ENCODE results near the gene MYD88. TPM values are rescaled to one million over a fixed set of nuclear protein-coding genes. Genes with fewer than 3 reads are reported as not detected.
"Not testable (repeated sequence)": the region's sequence is repeated elsewhere in the genome, so short reads cannot be mapped to it uniquely, and the experiment has no call there.

The MYD88 gene
- total and polyA plus RNA-seq, 2 experiments from 2014 or later = 12.7 to 51.4 TPM

DNA sequence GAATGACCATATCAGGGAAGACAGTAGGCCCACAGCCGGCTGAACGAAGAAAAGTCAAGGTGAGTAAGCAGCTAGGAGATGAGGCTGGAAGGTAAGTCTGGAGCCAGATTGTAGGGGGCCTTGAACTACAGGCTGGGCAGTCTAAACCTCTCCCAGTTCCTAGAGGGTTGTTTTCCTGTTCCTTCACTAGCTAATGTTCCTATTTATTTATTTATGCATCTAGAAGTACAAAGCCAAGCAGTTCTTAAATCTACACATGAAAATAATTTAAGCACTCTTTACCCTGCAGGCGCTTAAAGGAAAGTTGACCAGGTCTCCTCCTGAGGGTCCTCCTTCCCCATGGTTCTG, 5.3 kb upstream of the MYD88 start:
- Histone ChIP-seq H3K27me3 (no peaks in the 10 kb centered on the region), H3K36me3 (replicated peaks; ENCODE audit: insufficient read depth, low read depth) (no peaks in the 10 kb centered on the region), H4K20me1 (ENCODE audit: insufficient read depth, poor library complexity, severe bottlenecking) (peaks cover 4% of the 10 kb centered on the region), H3K4me3 (no peak overlapping the region), H3K9me2 (replicated peaks; ENCODE audit: insufficient read depth) (no peaks in the 10 kb centered on the region), H3K79me2 (peaks cover 58% of the 10 kb centered on the region), H3K4me2 (peak overlapping the region; percentile 61), H3K27ac (peak overlapping the region; percentile 96), H3K9me3 (ENCODE audit: low read depth) (no peaks in the 10 kb centered on the region), H2AFZ (no peak overlapping the region), H3K4me1 (ENCODE audit: insufficient read depth) (peaks cover 55% of the 10 kb centered on the region)
- 69% methylated on average over 3 of the region's 3 CpGs for WGBS (ENCODE audit: low lambda C conversion rate, missing lambda C conversion rate)
- TF ChIP-seq EZH2 (IDR thresholded peaks at IDR 0.05; ENCODE audit: borderline replicate concordance) = no peak
- no peak for TF ChIP-seq EZH2phosphoT487 (IDR thresholded peaks at IDR 0.05; ENCODE audit: low read depth, severe bottlenecking, unreplicated experiment)
- TF ChIP-seq, protein P1, sequence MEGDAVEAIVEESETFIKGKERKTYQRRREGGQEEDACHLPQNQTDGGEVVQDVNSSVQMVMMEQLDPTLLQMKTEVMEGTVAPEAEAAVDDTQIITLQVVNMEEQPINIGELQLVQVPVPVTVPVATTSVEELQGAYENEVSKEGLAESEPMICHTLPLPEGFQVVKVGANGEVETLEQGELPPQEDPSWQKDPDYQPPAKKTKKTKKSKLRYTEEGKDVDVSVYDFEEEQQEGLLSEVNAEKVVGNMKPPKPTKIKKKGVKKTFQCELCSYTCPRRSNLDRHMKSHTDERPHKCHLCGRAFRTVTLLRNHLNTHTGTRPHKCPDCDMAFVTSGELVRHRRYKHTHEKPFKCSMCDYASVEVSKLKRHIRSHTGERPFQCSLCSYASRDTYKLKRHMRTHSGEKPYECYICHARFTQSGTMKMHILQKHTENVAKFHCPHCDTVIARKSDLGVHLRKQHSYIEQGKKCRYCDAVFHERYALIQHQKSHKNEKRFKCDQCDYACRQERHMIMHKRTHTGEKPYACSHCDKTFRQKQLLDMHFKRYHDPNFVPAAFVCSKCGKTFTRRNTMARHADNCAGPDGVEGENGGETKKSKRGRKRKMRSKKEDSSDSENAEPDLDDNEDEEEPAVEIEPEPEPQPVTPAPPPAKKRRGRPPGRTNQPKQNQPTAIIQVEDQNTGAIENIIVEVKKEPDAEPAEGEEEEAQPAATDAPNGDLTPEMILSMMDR (IDR thresholded peaks at IDR 0.05; ENCODE audit: poor library complexity) = no peak
- peak; percentile 26 for DNase-seq (ENCODE audit: low spot score)

DNA sequence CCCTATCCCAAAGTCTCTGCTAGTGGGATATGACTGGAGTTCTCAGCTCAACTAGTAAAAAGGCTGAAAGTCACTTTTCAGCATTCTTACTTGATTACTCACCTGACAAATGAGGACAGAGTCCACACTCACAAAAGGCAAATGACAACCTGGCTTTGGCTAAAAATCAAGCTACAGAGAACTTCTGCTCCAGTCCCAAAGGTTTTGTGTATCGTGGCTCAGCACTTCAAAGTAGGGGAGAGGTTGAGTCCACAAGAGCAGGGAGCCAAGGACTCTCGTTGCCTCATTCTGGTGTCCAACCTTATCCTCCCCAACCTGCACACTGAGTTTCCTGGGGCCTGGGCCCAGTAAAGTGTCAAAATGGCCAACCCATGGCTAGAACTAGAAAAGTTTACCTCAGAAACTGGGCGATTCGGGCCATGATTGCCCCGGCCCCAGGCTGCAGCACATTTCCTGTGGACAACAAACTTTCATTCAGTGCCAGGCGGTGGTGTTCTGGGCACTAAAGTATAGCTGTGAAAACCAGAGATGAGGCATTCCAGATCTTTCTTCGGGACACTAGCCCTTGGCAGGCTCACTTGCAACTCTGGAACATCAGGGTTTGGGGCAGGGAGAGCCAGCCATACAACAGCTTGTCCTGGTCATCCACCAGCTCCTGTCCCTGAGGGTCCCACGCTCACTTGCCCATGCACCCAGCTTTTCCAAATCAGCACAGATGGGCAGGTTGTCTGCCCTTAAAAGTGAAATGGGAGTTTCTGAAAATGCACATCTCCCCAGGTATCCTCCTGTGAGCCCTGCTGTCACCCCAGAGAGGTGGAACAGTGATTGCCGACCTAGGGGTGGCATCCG, 4.7 kb upstream of the MYD88 start:
- H3K9me2 ChIP-seq (replicated peaks; ENCODE audit: insufficient read depth) = no peaks in the 10 kb centered on the region
- H4K20me1 ChIP-seq (ENCODE audit: insufficient read depth, poor library complexity, severe bottlenecking) = peaks cover 4% of the 10 kb centered on the region
- peaks cover 55% of the 10 kb centered on the region for H3K4me1 ChIP-seq (ENCODE audit: insufficient read depth)
- no peaks in the 10 kb centered on the region for H3K27me3 ChIP-seq
- H3K4me3 ChIP-seq = no peak overlapping the region
- DNase-seq (ENCODE audit: low spot score) = peak; percentile 74
- H3K9me3 ChIP-seq (ENCODE audit: low read depth) = no peaks in the 10 kb centered on the region
- TF ChIP-seq, protein P1 (IDR thresholded peaks at IDR 0.05; ENCODE audit: poor library complexity) = no peak
- no peak for TF ChIP-seq EZH2 (IDR thresholded peaks at IDR 0.05; ENCODE audit: borderline replicate concordance)
- TF ChIP-seq EZH2phosphoT487 (IDR thresholded peaks at IDR 0.05; ENCODE audit: low read depth, severe bottlenecking, unreplicated experiment) = no peak
- H2AFZ ChIP-seq = no peak overlapping the region
- 69% methylated on average over 10 of the region's 10 CpGs for WGBS (ENCODE audit: low lambda C conversion rate, missing lambda C conversion rate)
- no peaks in the 10 kb centered on the region for H3K36me3 ChIP-seq (replicated peaks; ENCODE audit: insufficient read depth, low read depth)
- peak overlapping the region; percentile 88 for H3K4me2 ChIP-seq
- H3K79me2 ChIP-seq = peaks cover 58% of the 10 kb centered on the region
- peak overlapping the region; percentile 96 for H3K27ac ChIP-seq

DNA sequence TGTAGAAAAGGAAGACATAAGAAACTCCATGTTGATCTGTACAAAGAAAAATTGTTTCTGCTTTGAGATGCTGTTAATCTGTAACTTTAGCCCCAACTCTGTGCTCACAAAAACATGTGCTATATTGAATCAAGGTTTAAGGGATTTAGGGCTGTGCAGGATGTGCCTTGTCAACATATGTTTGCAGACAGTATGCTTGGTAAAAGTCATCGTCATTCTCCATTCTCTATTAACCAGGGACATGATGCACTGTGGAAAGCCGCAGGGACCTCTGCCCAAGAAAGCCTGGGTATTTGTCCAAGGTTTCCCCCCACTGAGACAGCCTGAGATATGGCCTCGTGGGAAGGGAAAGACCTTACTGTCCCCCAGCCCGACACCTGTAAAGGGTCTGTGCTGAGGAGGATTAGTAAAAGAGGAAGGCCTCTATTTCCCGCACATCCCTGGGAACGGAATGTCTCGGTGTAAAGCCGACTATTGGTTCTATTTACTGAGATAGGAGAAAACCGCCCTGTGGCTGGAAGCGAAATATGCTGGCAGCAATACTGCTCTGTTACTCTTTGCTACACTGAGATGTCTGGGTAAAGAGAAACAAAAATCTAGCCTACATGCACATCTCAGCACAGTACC, 3.8 kb upstream of the MYD88 start:
- H3K4me2 ChIP-seq = peak overlapping the region; percentile 88
- not testable (repeated sequence) for H3K9me2 ChIP-seq (replicated peaks; ENCODE audit: insufficient read depth); DNase-seq (ENCODE audit: low spot score); H3K4me3 ChIP-seq; H3K9me3 ChIP-seq (ENCODE audit: low read depth); H2AFZ ChIP-seq; H3K36me3 ChIP-seq (replicated peaks; ENCODE audit: insufficient read depth, low read depth); H3K27me3 ChIP-seq; H4K20me1 ChIP-seq (ENCODE audit: insufficient read depth, poor library complexity, severe bottlenecking)
- H3K79me2 ChIP-seq = peaks cover 58% of the 10 kb centered on the region
- peak overlapping the region; percentile 96 for H3K27ac ChIP-seq
- H3K4me1 ChIP-seq (ENCODE audit: insufficient read depth) = peaks cover 56% of the 10 kb centered on the region
- 63% methylated on average over 10 of the region's 10 CpGs for WGBS (ENCODE audit: low lambda C conversion rate, missing lambda C conversion rate)

DNA sequence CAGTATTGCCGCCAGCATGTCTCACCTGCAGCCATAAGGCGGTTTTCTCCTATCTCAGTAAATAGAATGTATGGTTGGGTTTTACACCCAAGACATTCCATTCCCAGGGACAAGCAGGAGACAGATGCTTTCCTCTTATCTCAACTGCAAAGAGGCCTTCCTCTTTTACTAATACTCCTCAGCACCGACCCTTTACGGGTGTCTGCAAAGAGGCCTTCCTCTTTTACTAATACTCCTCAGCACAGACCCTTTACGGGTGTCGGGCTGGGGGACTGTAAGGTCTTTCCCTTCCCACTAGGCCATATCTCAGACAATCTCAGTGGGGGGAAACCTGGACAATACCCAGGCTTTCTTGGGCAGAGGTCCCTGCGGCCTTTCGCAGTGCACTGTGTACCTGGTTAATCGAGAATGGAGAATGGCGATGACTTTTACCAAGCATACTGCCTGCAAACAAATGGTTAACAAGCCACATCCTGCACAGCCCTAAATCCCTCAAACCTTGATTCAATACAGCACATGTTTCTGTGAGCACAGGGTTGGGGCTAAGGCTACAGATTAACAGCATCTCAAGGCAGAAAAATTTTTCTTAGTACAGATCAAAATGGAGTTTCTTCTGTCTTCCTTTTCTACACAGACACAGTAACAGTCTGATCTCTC, 2.7 kb upstream of the MYD88 start:
- Histone ChIP-seq H3K4me2 (peak overlapping the region; percentile 88), H3K27ac (peak overlapping the region; percentile 96), H3K79me2 (peaks cover 67% of the 10 kb centered on the region), H3K4me1 (ENCODE audit: insufficient read depth) (peaks cover 58% of the 10 kb centered on the region), H3K4me3 (peak overlapping the region; percentile 56)
- H3K36me3 ChIP-seq (replicated peaks; ENCODE audit: insufficient read depth, low read depth); H2AFZ ChIP-seq; H3K9me3 ChIP-seq (ENCODE audit: low read depth); DNase-seq (ENCODE audit: low spot score); H3K27me3 ChIP-seq; H3K9me2 ChIP-seq (replicated peaks; ENCODE audit: insufficient read depth); H4K20me1 ChIP-seq (ENCODE audit: insufficient read depth, poor library complexity, severe bottlenecking): not testable (repeated sequence)
- WGBS (ENCODE audit: low lambda C conversion rate, missing lambda C conversion rate) = 19% methylated on average over 10 of the region's 10 CpGs
